H9 (cell line): ENCODE measurements around the gene ISG20. TPM values are rescaled to one million over a fixed set of nuclear protein-coding genes. Genes with fewer than 3 reads are reported as not detected.

ENCODE experiments used
- DNase-seq: peaks from one replicate; pipeline ENCODE4 v3.0.0-alpha.2; 2017
- H2AFZ ChIP-seq: one replicate; pipeline ENCODE4 v1.6.1; 2013; ENCODE audit warnings: mild to moderate bottlenecking, low read length, control low read depth, moderate library complexity
- H2AK5ac ChIP-seq: 2 replicates; pipeline ENCODE4 v1.6.1; 2013; ENCODE audit warnings: low read length, control low read depth, mixed read lengths; ENCODE audit not compliant: insufficient read length
- H2BK120ac ChIP-seq: one replicate; pipeline ENCODE4 v1.6.1; 2013; ENCODE audit warnings: low read depth, mild to moderate bottlenecking, low read length, control low read depth, inconsistent platforms; ENCODE audit not compliant: poor library complexity, severe bottlenecking
- H2BK12ac ChIP-seq: 2 replicates; pipeline ENCODE4 v1.6.1; 2013; ENCODE audit warnings: low read length, control low read depth, mixed read lengths, low read depth; ENCODE audit not compliant: insufficient read length
- H2BK15ac ChIP-seq: 2 replicates; pipeline ENCODE4 v1.6.1; 2013; ENCODE audit warnings: low read depth, low read length, control low read depth
- H2BK20ac ChIP-seq: one replicate; pipeline ENCODE4 v1.6.1; 2013; ENCODE audit warnings: low read depth, mild to moderate bottlenecking, low read length, control low read depth, inconsistent platforms; ENCODE audit not compliant: poor library complexity, severe bottlenecking
- H2BK5ac ChIP-seq: 2 replicates; pipeline ENCODE4 v1.6.1; 2013; ENCODE audit warnings: low read length, control low read depth, mixed read lengths; ENCODE audit not compliant: insufficient read length
- H3K14ac ChIP-seq: 2 replicates; pipeline ENCODE4 v1.6.1; 2013; ENCODE audit warnings: low read length, control low read depth; ENCODE audit not compliant: insufficient read depth
- H3K18ac ChIP-seq: 2 replicates; pipeline ENCODE4 v1.6.1; 2013; ENCODE audit warnings: low read depth, mild to moderate bottlenecking, mixed read lengths, low read length, control low read depth; ENCODE audit not compliant: insufficient read length
- H3K23ac ChIP-seq: 2 replicates; pipeline ENCODE4 v1.6.1; 2013; ENCODE audit warnings: low read length, control low read depth, mixed read lengths, low read depth; ENCODE audit not compliant: insufficient read length
- H3K23me2 ChIP-seq: 2 replicates; pipeline ENCODE4 v1.6.1; 2013; ENCODE audit warnings: low read depth, mild to moderate bottlenecking, mixed read lengths, low read length, control low read depth; ENCODE audit not compliant: insufficient read length, poor library complexity, severe bottlenecking
- H3K27ac ChIP-seq: 2 replicates; pipeline ENCODE4 v1.5.1; 2013; ENCODE audit warnings: low read length, control low read depth, mixed read lengths, low read depth; ENCODE audit not compliant: insufficient read length
- H3K27me3 ChIP-seq: 2 replicates; pipeline ENCODE4 v1.6.1; 2013; ENCODE audit warnings: low read length, control low read depth, inconsistent platforms; ENCODE audit not compliant: insufficient read depth
- H3K4ac ChIP-seq: 2 replicates; pipeline ENCODE4 v1.6.1; 2013; ENCODE audit warnings: low read depth, mild to moderate bottlenecking, control low read depth, inconsistent platforms, low read length, moderate library complexity
- H3K4me1 ChIP-seq: 2 replicates; pipeline ENCODE4 v1.6.1; 2013; ENCODE audit warnings: low read length, control low read depth, inconsistent platforms; ENCODE audit not compliant: insufficient read depth
- H3K4me2 ChIP-seq: 2 replicates; pipeline ENCODE4 v1.6.1; 2013; ENCODE audit warnings: low read length, control low read depth, mixed read lengths; ENCODE audit not compliant: insufficient read length, insufficient read depth
- H3K56ac ChIP-seq: 2 replicates; pipeline ENCODE4 v1.6.1; 2013; ENCODE audit warnings: low read depth, mild to moderate bottlenecking, mixed read lengths, low read length, control low read depth; ENCODE audit not compliant: insufficient read length
- H3K79me1 ChIP-seq: 2 replicates; pipeline ENCODE4 v1.6.1; 2013; ENCODE audit warnings: low read depth, mild to moderate bottlenecking, moderate library complexity, low read length, control low read depth, inconsistent platforms; ENCODE audit not compliant: insufficient read depth, poor library complexity, severe bottlenecking
- H3K79me2 ChIP-seq: 2 replicates; pipeline ENCODE4 v1.6.1; 2013; ENCODE audit warnings: low read length, control low read depth, inconsistent platforms; ENCODE audit not compliant: insufficient read depth
- H3K9ac ChIP-seq: 2 replicates; pipeline ENCODE4 v1.6.1; 2013; ENCODE audit warnings: low read length, control low read depth, mixed read lengths; ENCODE audit not compliant: insufficient read length; ENCODE audit errors: extremely low read depth
- H3K9me3 ChIP-seq: one replicate; pipeline ENCODE4 v1.6.1; 2013; ENCODE audit warnings: low read depth, low read length, inconsistent platforms; ENCODE audit not compliant: control insufficient read depth
- H3T11ph ChIP-seq: one replicate; pipeline ENCODE4 v1.6.1; 2013; ENCODE audit warnings: mild to moderate bottlenecking, low read length, control low read depth, inconsistent platforms
- H4K20me1 ChIP-seq: one replicate; pipeline ENCODE4 v1.6.1; 2013; ENCODE audit not compliant: control insufficient read depth, insufficient read length, insufficient read depth
- H4K5ac ChIP-seq: 2 replicates; pipeline ENCODE4 v1.6.1; 2013; ENCODE audit warnings: low read depth, mild to moderate bottlenecking, mixed read lengths, low read length, control low read depth; ENCODE audit not compliant: insufficient read length
- H4K8ac ChIP-seq: replicated peaks from 2 replicates; pipeline ENCODE4 v1.6.1; 2013; ENCODE audit warnings: low read length, control low read depth, mixed read lengths, low read depth; ENCODE audit not compliant: insufficient read length
- H4K91ac ChIP-seq: 2 replicates; pipeline ENCODE4 v1.6.1; 2013; ENCODE audit warnings: low read depth, mild to moderate bottlenecking, moderate library complexity, mixed read lengths, low read length, control low read depth; ENCODE audit not compliant: insufficient read length
- H3K27ac Mint-ChIP-seq, 3 experiments: 2 replicates in 2 of 3; 3 replicates in 1 of 3; pipeline ENCODE4 v1.8.0; 2020 to 2021; ENCODE audit warnings: mixed read lengths in 3 of 3, mild to moderate bottlenecking in 1 of 3, moderate library complexity in 1 of 3
- H3K27me3 Mint-ChIP-seq: 2 replicates; pipeline ENCODE4 v1.8.0; 2021; ENCODE audit warnings: low read depth, mild to moderate bottlenecking, moderate library complexity, mixed read lengths
- H3K36me3 Mint-ChIP-seq, 3 experiments: 2 replicates in 2 of 3; 3 replicates in 1 of 3; pipeline ENCODE4 v1.8.0; 2020 to 2021; ENCODE audit warnings: low read depth in 3 of 3, mixed read lengths in 3 of 3; ENCODE audit not compliant: insufficient read depth in 1 of 3
- H3K4me1 Mint-ChIP-seq, 2 experiments: 2 replicates each; pipeline ENCODE4 v1.8.0; 2020; ENCODE audit warnings: mixed read lengths in 2 of 2
- H3K4me3 Mint-ChIP-seq, 2 experiments: 2 replicates in 1 of 2; 3 replicates in 1 of 2; pipeline ENCODE4 v1.8.0; 2020 to 2021; ENCODE audit warnings: mild to moderate bottlenecking in 2 of 2, mixed read lengths in 2 of 2, moderate library complexity in 1 of 2
- H3K9me3 Mint-ChIP-seq, 2 experiments: 2 replicates in 1 of 2; 3 replicates in 1 of 2; pipeline ENCODE4 v1.8.0; 2020; ENCODE audit warnings: mild to moderate bottlenecking in 2 of 2, mixed read lengths in 2 of 2, moderate library complexity in 1 of 2
- CTCF ChIP-seq: fragments of 200-600 bp; sonication (generic); conservative IDR thresholded peaks from 3 replicates; pipeline ENCODE4 v1.8.0; 2021; ENCODE audit warnings: antibody characterized with exemption, mild to moderate bottlenecking
- WGBS: extraction: QIAGEN DNeasy Blood & Tissue Kit; methylation state at CpG from one replicate; pipeline ENCODE4 v1.1.7; 2013; ENCODE audit warnings: missing lambda C conversion rate, low lambda C conversion rate, mixed read lengths; ENCODE audit not compliant: insufficient read length; ENCODE audit errors: extremely low coverage; 5-methylcytosine and 5-hydroxymethylcytosine counted together
- total RNA-seq: library from RNA; stranded (reverse); gene quantifications from 2 replicates; pipeline ENCODE4 v1.2.1, GENCODE V29; 2021

Gene ISG20
- total RNA-seq, 1 experiment from 2014 or later = 7.4 TPM

GRCh38 chr15:88701561-88702095 lies 62.8 kb downstream of the ISG20 start:
- Histone ChIP-seq H3K23me2 (peaks cover 5% of the 10 kb centered on the region), H3K9ac (no peak overlapping the region), H3K27ac (no peak overlapping the region), H2AFZ (no peak overlapping the region), H2BK120ac (no peak overlapping the region), H2AK5ac (no peak overlapping the region), H3K56ac (no peak overlapping the region), H3K79me2 (no peaks in the 10 kb centered on the region), H3K4me2 (no peak overlapping the region), H4K91ac (no peak overlapping the region), H3K18ac (no peak overlapping the region), H3K27me3 (peaks cover 3% of the 10 kb centered on the region; the same call in 1 of the 2 replicates), H2BK12ac (no peak overlapping the region), H3K4me1 (no peaks in the 10 kb centered on the region), H3K14ac (no peak overlapping the region), H3K4ac (no peak overlapping the region), H3T11ph (no peak overlapping the region), H4K20me1 (no peaks in the 10 kb centered on the region), H2BK15ac (no peak overlapping the region), H3K9me3 (no peaks in the 10 kb centered on the region), H4K5ac (no peak overlapping the region), H3K79me1 (no peaks in the 10 kb centered on the region), H2BK20ac (no peak overlapping the region), H2BK5ac (no peak overlapping the region), H3K23ac (no peak overlapping the region), H4K8ac (no peak overlapping the region)
- Mint-ChIP-seq H3K27me3 (peaks cover 77% of the 10 kb centered on the region), H3K9me3 (no peaks in the 10 kb centered on the region), H3K4me1 (peaks cover 8 to 9% of the 10 kb centered on the region in 2 experiments), H3K4me3 (no peak overlapping the region), H3K27ac (no peak overlapping the region), H3K36me3 (no peaks in the 10 kb centered on the region)
- DNase-seq = peak; percentile 61
- TF ChIP-seq CTCF = peak; percentile 80
- WGBS = no CpG with 5 or more reads among the region's 2 CpGs
